GM18526 (cell line): Measurements from ENCODE around the gene KDELR3.

ENCODE experiments used
- POLR2A ChIP-seq: IDR thresholded peaks from 3 replicates; pipeline ENCODE4 v1.6.1; 2011; ENCODE audit not compliant: insufficient read length; ENCODE audit errors: extremely low read depth

Gene KDELR3

GRCh38 chr22:38467904-38468442 is at the start of gene KDELR3:
TSS of gene KDELR3 (plus strand) at chr22:38468096. CDS start at chr22:38468234, 138 bp downstream.
- TF ChIP-seq POLR2A: no peak

- no peak for TF ChIP-seq POLR2A
These were observed 49.3 kb upstream of the KDELR3 start for GRCh38 chr22:38418589-38418988.

GRCh38 chr22:38419121-38419857 is 48.6 kb upstream of the KDELR3 start:
- no peak for TF ChIP-seq POLR2A

GRCh38 chr22:38419858-38420160 is 48.1 kb upstream of the KDELR3 start:
- TF ChIP-seq POLR2A: no peak

- no peak for TF ChIP-seq POLR2A
These were observed 47.2 kb upstream of the KDELR3 start for GRCh38 chr22:38420734-38421133.

GRCh38 chr22:38422611-38423511 is 45.0 kb upstream of the KDELR3 start:
- TF ChIP-seq POLR2A: no peak

GRCh38 chr22:38423512-38424503 is 44.1 kb upstream of the KDELR3 start:
- no peak for TF ChIP-seq POLR2A

- TF ChIP-seq POLR2A: no peak
These were observed 43.3 kb upstream of the KDELR3 start for GRCh38 chr22:38424525-38425080.

- no peak for TF ChIP-seq POLR2A
These were observed 41.3 kb upstream of the KDELR3 start for GRCh38 chr22:38426628-38427027.

GRCh38 chr22:38427465-38427864 is 40.4 kb upstream of the KDELR3 start:
- no peak for TF ChIP-seq POLR2A

GRCh38 chr22:38427940-38428339 is 40.0 kb upstream of the KDELR3 start:
- no peak for TF ChIP-seq POLR2A

GRCh38 chr22:38428714-38429113 is 39.2 kb upstream of the KDELR3 start:
- TF ChIP-seq POLR2A: no peak

GRCh38 chr22:38429499-38430068 is 38.3 kb upstream of the KDELR3 start:
- no peak for TF ChIP-seq POLR2A

GRCh38 chr22:38431266-38432010 is 36.5 kb upstream of the KDELR3 start:
- TF ChIP-seq POLR2A: no peak

- no peak for TF ChIP-seq POLR2A
These were observed 35.6 kb upstream of the KDELR3 start for GRCh38 chr22:38432264-38432663.
